HG02759 (cell line): ENCODE data around the gene SEPTIN10.
A peak's percentile ranks its signal among the peaks of the same experiment; 100 is the strongest.
"Not testable (repeated sequence)": the region's sequence is repeated elsewhere in the genome, so short reads cannot be mapped to it uniquely, and the experiment has no call there.

Source experiments
- ATAC-seq: cut with Tn5 transposase; IDR thresholded peaks from one replicate; pipeline ENCODE4 v1.9.1; 2021; ENCODE audit warnings: mild to moderate bottlenecking, moderate library complexity; ENCODE audit not compliant: unreplicated experiment

Gene SEPTIN10

DNA sequence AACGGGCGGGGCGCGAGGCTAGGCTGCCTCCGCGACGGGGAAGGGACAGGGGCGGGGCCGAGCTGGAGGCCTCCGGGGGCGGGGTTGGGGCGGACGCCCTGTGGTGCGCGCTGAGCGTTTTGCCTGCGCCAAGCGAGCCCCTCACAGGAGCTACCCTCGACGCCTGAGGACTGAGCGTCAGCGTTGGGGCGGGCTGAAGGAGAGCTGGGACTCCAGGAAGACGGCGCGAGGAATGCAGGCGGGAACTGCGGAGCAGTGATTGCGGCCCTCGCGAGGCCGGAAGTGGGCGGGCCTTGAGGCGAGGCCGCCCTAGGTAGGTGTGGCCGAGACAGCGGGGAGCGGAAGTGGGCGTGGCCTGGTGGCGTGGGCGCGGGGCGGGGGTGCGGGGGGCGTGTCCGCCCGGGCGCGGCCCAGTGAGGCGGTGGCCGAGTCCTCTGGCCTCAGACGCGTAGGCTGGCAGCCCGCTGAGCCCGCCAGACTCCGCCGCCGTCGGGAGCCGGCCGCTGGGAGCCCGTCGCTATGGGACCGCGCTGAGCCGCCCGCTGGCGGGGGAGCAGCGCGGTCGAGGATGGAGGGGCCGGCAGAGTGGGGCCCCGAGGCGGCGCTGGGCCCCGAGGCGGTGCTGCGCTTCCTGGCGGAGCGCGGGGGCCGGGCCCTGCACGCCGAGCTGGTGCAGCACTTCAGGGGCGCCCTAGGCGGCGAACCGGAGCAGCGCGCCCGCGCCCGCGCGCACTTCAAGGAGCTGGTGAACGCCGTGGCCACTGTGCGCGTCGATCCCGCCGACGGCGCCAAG, at the start of gene SEPTIN10, which contains the start of gene SOWAHC:
Gene SEPTIN10 (minus strand): TSS at position 45 of the 793 bp plus-strand sequence. CDS start 139 bp downstream, outside the sequence.
Gene SOWAHC (plus strand): TSS at position 443 of the 793 bp plus-strand sequence. CDS start 126 bp downstream, at position 569.
- peak; percentile 84 for ATAC-seq

DNA sequence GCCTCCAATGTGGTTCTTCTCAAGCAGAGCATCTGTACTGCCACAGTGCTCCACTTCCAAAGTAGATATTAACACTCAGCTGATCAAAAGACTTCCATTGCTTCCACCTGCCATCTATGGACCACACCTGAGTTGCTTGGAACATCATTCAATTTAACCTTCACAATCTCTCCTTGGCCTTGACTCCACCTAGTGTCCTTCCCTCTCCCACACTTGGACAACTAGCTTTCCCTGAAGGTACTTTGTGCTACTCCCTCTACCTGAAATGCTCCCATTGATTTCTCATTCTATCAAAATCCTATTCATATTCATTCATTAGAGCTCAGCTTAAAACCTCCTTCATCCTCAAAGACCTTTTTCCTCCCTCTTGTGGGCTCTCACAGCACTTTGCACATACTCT, 49.1 kb upstream of the SEPTIN10 start:
- no peak for ATAC-seq

DNA sequence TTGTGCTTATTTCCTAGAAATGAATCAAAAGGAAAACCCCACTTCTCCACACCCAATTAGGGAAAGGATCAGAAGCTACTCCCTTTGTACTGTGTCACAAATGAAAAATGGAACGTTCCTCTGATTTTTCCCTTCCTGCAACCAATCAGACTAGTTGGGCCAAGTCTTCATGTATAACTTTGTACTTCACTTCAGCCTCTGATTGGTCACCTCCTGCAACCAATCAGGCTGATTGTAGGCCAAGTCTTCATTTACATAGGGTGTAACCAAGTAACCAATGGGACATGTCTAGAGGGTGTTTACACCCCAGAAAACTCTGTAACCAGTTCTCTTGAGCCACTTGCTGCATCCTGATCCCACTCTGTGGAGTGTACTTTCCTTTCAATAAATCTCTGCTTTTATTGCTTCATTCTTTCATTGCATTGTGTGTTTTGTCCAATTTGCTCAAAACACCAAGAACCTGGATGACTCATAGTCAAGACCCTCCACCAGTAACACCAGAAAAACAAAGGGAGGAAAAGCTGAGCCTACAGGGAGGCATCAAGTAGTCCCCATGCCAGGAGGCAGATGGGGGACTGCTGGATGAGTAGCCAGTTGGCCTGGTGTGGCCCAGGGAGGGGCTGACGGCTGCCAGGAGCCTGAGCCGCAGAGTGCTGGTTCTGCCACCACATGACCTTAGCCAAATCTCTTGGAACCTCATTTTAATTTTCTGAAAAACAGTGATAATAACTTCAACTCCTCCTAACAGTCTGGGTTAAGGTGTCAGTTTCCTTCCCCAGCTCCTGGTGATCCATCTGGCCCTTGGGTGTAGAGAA, 46.5 kb upstream of the SEPTIN10 start:
- no peak for ATAC-seq

DNA sequence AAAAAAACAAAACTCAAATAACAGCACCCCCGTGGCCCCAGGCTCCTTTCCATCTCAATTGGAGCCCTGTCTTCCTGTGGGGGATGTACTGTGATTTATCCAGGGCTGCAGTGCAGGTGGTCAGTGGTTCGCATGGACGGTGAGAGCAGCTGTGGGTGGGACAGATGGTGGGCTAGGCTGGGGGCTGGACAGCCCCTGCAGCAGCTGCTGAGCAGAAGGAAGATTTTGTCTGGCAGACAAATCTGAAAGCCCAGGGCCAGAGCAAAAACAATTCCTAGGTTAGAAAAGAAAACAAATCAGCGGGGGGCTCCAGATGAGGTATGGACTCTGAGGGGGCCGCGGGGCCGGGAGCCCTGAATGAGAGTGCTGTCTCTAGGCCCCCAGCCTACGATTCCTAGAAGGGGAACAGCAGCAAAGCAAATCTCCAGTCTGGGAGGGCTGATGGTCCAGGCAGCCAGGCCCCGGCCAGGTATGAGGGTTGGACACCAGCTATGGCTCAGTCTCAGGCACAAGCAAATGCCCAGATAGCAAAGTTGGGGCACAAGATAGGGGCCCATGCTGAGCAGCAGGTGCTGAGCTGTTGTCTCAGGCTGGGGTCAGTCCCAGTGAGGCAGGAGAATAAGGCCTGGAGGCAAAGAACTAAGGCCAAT, 45.8 kb upstream of the SEPTIN10 start:
- no peak for ATAC-seq

DNA sequence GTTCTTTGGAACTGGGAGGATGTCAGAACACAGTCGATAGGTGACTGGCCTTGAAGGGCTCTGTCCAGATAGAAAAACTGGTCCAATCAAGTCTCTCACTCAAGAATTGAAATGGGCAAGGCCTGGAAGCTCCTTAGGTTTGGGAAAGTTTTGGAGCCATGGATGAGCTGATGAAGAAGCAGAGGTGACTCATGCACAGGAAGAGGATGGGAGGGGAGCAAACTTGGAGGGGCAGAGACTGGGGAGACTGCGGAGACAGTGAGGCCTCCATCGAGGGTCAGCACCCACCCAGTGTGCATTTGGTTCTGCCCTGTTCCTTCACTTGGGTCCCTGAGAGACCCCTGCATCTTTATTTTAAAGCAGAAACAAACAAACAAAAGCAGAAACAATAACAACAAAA, 41.5 kb upstream of the SEPTIN10 start:
- ATAC-seq: no peak

DNA sequence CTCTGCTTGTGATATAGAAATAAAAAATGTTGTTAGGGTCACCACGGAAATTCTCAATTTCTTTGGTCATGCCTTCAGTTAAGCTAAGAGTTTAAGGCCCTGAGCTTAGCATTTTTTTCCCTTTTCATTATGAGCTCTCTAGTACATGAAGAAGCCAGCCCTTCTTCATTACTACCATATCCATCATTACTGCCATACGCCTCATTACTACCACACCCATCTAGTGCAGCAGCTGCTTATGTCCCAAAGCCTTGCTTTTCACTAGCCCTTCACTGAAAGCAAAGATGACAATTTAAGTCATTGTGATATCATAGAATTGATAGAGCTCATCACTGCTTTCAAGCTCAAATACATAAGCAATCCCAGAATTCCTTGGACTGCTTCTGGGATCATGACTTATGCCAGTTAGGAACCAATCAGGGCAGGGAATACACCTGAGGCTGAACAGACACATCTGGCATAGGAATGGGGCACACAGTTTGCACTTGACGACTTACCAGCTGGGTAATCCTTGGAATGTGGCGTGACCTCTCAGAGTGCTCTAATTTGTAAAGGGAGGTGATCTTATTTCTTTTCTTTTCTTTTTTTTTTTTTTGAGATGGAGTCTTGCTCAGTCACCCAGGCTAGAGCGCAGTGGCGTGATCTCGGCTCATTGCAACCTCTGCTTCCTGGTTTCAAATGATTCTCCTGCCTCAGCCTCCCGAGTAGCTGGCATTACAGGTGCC, 40.7 kb upstream of the SEPTIN10 start:
- no peak for ATAC-seq

DNA sequence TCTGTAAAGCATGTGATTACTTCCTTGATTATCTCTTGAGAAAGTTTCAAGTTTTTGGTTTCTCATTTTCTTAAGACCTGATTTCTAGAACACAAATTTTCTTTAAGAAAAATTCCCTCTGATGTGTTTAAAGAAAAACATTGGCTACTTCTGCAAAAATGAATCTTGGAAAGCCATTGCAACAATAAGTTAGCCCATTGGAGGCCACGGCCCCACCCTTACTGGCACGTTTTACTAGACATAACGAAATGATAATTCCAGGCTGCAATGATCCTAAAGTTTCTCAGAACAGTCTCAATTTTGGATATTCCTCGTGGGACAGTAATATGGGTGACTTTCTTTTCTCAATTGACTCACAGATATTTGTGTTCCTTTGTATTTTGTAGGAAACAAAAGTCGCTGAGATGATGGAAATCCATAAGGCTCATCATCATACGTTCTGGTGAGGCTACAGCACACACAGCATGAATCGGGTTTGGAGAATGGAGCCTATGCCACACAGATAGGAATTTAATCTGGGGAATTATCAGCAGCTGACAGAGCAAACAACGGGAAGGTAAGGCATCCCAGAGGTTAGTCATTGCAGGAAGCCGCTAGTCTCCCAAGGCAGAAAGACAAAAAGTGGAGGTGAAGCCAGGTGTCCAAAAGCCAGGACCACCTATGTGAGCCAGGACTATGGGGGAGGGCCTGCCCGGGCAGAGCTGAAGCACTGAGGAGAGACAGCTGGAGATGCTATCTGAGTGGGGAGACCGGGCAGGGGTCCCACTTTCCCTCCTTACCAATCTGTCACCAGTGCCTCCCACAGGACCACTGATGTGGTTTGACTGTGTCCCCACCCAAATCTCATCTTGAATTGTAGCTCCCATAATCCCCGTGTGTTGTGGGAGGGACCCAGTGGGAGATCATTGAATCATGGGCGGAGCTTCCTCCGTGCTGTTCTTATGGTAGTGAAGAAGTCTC, 36.2 kb upstream of the SEPTIN10 start:
- ATAC-seq: no peak

DNA sequence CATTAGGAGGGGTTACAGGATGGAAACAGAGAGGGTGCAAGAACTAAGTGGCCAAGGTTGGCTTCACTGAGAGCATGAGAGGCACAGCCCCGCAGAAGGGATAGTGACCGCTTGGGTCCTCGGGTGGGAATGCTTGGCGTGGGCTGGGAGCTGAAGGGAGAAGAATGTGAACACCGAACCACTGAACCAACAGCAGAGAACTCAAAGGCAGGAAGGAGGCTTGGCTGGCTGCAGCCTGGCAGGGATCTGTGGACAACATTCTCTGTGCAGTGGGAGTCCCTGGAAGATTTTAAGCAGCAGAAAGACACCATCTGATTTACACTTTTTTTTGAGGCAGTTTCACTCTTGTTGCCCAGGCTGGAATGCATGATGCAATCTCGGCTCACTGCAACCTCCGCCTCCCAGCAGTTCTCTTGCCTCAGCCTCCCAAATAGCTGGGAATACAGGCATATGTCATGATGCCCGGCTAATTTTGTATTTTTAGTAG, 34.3 kb upstream of the SEPTIN10 start:
- ATAC-seq: no peak

DNA sequence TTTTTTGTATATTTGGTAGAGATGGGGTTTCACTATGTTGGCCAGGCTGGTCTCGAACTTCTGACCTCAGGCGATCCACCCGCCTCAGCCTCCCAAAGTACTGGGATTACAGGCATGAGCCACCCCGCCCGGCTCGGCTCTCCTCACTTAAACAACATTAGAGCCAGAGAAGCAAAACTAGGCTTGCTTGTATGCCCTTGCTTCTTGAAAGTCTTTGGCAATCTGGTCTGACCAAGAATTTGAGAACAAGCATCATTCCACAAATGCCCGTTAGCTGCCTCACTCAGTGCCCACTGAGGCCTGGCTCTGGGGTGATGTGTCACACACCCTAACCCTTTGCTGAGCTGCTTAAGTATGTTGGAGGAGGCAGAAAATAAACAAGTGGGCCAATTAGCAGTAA, 33.9 kb upstream of the SEPTIN10 start:
- no peak for ATAC-seq

DNA sequence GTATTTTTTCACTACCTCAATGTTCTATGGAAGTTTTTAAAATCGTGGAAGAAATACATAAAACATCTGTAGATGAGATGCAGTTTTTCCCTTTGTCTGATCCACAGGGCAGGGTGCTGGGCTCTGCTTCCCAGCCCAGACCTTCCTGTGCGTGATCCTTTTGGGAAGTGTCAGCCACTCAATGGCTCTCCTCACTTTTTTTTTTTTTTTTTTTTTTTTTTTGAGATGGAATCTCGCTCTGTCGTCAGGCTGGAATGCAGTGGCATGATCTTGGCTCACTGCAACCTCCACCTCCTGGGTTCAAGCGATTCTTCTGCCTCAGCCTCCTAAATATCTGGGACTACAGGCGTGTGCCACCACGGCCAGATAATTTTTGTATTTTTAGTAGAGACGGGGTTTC, 33.2 kb upstream of the SEPTIN10 start:
- ATAC-seq: no peak

DNA sequence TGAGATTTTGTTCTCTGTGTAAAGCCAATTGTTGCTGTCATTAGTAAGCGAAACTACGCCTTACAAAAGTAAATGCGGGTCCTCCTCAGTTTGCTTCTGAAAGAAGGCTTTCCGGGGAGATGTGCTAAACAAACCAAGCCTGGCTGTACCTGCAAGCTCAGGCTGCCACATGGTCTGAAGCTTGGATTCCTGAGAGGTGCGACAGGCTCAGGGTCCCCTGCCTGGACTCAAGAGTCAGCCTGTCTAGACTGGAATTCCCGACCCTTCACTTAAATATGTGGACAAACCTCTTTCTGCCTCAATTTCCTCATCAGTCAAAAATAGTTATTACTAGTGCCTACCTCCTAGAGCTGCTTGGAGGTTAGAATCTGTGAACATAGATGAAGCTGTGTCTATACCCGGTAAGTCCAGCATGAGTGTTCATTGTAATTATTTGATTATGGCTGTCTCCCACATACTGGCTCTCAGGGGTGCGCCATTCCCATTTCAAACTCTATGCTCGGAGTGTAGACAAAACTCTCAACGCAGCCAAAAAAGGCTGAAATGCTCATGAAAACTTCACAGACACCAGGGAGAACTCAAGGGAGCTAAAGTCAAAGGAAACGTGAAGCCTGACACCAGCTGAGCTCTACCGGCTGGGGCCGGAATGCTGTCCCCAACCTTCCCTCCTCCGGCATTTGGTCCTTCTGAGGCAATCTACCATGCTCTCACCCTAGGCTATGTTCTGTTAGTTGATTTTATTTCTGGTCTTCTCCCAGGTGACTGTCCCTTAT, 31.8 kb upstream of the SEPTIN10 start:
- no peak for ATAC-seq

DNA sequence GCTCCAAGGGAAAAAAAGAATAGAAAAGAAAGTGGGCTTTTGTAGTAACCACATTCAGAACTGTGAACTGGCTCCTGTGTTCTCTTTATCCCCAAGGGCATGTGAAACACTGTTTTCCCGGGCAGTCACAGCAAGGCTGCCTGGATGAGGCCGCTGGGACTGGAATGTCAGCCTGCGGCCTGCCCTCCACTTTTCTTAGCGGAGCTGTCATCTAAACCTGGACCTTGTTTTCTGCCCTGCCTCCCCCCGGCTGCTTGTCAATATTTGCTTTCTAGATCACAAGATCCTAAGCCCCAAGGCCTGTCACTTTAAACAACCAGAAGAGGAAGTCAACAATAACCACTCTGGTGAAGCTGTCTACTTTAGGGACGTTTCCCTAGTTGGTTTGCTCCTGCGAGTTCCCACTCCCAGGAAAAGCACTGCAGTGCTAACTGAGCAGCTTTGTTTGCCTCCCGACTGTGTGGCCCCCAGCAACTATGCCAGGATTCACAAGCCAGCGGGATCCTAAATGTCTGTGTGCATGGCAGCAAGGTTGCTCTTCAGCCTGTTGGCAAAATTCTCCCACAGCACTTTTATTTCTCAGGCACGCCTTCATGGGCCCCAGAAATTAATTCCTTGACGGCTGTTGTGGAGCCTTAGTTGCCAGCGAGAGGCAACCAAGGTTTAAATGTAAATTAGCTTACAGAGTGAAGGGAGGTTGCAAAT, 31.0 kb upstream of the SEPTIN10 start:
- no peak for ATAC-seq

DNA sequence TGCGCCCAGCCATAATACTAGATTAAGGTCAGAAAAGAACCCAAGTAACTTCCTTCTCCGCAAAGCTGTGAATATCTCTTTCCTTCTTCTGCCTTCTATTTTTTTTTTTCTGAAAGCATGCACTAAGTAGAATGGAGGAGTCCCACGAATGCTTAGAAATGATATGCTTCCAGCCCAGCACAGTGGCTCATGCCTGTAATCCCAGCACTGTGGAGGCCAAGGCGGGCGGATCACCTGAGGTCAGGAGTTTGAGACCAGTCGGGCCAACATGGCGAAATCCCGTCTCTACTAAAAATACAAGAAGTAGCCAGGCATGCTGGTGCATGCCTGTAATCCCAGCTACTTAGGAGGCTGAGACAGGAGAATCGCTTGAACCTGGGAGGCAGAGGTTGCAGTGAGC, 26.2 kb upstream of the SEPTIN10 start:
- not testable (repeated sequence) for ATAC-seq

DNA sequence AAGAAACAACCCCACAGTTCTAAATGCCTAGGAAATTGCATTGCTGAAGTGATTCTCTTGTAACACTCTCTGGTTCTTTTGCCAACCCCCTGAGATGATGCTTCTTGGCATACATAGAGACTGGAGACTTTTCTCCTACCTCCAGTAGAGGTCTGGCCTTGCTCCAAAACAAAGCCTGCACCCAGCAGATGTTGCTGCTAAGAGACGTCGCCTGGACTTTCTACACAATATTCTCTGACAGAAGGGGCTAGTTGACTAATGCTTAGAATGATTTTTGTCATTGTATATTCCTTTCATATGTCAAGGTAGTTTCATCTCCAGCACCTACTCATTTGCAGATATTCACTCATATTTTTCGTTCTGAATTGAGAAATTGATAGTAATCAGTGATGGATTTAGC, 25.0 kb upstream of the SEPTIN10 start:
- ATAC-seq: no peak

DNA sequence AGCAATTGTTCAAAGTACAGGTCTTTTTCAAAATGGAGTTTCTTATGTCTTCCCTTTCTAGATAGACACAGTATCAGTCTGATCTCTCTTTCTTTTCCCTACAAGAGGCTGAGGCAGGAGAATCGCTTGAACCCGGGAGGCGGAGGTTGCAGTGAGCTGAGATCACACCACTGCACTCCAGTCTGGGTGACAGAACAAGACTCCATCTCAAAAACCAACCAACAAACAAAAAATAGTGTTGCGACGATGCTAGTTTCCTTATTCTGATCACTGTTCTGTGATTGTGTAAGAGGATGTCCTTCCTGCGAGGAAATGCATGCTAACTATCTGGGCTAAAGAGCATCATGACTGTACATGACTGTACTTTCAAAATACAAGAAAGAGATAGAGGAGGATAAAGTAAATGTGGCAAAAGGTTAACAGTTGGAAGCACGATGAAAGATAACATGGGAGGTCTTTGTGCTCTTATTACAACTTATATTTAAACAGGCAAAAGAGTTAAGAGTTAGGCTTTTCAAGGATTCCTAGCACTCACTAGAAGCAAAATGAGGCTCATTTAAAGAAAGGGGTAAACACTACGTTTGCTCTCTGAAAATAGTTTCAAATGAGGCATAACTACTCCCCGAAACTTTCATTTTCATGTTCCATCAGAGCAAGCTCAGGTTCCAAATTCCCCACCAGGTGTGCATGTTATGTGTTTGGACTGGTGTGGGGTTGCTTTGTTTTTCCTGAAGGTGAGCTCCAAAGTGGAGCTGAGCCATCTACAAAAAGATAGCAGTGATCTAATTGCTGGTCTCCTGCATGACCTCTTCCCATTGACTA, 24.2 kb upstream of the SEPTIN10 start:
- peak; percentile 69 for ATAC-seq

DNA sequence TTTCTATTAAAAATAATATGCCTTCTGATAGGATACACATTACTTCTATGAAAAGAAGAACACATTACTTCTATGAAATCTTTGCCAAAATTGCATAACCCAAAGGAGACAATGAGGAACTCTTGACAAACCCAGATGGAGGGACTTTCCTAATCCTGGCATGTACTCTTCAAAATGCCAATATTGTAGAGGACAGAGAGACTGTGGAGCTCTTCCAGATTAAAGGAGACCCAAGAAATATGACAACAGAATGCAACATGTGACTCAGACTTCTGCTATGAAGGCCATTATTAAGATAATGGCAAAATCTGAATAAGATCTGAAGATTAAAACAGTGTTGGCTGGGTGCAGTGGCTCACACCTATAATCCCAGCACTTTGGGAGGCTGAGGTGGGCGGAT, 22.6 kb upstream of the SEPTIN10 start:
- no peak for ATAC-seq
